Stimulated activated CD4-positive, alpha-beta T cell treated with anti-CD3 and anti-CD28 coated beads, Interleukin-2, amount 100 ng/mL, for 24 hours (primary cell): ENCODE results near the gene PIPOX.
A peak's percentile ranks its signal among the peaks of the same experiment; 100 is the strongest.

ENCODE experiments used
- DNase-seq, 2 donors: peaks; one replicate each; pipeline ENCODE4 v3.0.0-alpha.2; 2020

The PIPOX gene

GRCh38 chr17:29019475-29020181 is 23.3 kb upstream of the PIPOX start:
- DNase-seq: peak in 1 of 2 donors; percentile 31

GRCh38 chr17:29020576-29020975 is 22.4 kb upstream of the PIPOX start:
- no peak for DNase-seq

GRCh38 chr17:29021226-29021625 is 21.7 kb upstream of the PIPOX start:
- no peak for DNase-seq

GRCh38 chr17:29022074-29022473 is 20.9 kb upstream of the PIPOX start:
- no peak for DNase-seq

- DNase-seq: no peak
Observed at GRCh38 chr17:29024316-29024952, 18.5 kb upstream of the PIPOX start.

- no peak for DNase-seq
Observed at GRCh38 chr17:29031488-29031887, 11.5 kb upstream of the PIPOX start.

GRCh38 chr17:29032013-29032856 is 10.7 kb upstream of the PIPOX start:
- DNase-seq: no peak

GRCh38 chr17:29032857-29033197 is 10.1 kb upstream of the PIPOX start:
- no peak for DNase-seq

GRCh38 chr17:29034510-29034909 is 8.4 kb upstream of the PIPOX start:
- no peak for DNase-seq

- DNase-seq: no peak
Observed at GRCh38 chr17:29036584-29036983, 6.4 kb upstream of the PIPOX start.

- DNase-seq: no peak
Observed at GRCh38 chr17:29037739-29038084, 5.2 kb upstream of the PIPOX start.

GRCh38 chr17:29038085-29038795 is 4.7 kb upstream of the PIPOX start:
- DNase-seq: no peak

GRCh38 chr17:29039764-29040598 is 3.0 kb upstream of the PIPOX start:
- DNase-seq: no peak

- DNase-seq: no peak
Observed at GRCh38 chr17:29041091-29041490, 1.9 kb upstream of the PIPOX start.

GRCh38 chr17:29041571-29041970 is 1.4 kb upstream of the PIPOX start:
- no peak for DNase-seq

- no peak for DNase-seq
Observed at GRCh38 chr17:29042026-29042678, 789 bp upstream of the PIPOX start.

GRCh38 chr17:29043539-29044145 is 701 bp downstream of the PIPOX start:
- DNase-seq: no peak

- DNase-seq: no peak
Observed at GRCh38 chr17:29045026-29045425, 2.1 kb downstream of the PIPOX start.

- DNase-seq: no peak
Observed at GRCh38 chr17:29045734-29046472, 3.0 kb downstream of the PIPOX start.

- DNase-seq: no peak
Observed at GRCh38 chr17:29046473-29046839, 3.5 kb downstream of the PIPOX start.
